Chondrocyte (in vitro differentiated cells): Measurements from ENCODE around the gene SLC36A3. TPM values are rescaled to one million over a fixed set of nuclear protein-coding genes. Genes with fewer than 3 reads are reported as not detected.

Source experiments
- DNase-seq: peaks from one replicate; pipeline ENCODE4 v3.0.0; 2021; ENCODE audit warnings: mixed read lengths, low spot score
- H3K27ac Mint-ChIP-seq: one replicate; pipeline ENCODE4 v1.8.0; 2021; ENCODE audit warnings: mild to moderate bottlenecking, moderate library complexity, mixed read lengths; ENCODE audit not compliant: unreplicated experiment
- H3K27me3 Mint-ChIP-seq: 2 replicates; pipeline ENCODE4 v1.8.0; 2021; ENCODE audit warnings: low read depth, mixed read lengths
- H3K36me3 Mint-ChIP-seq: 2 replicates; pipeline ENCODE4 v1.8.0; 2021; ENCODE audit warnings: low read depth, mixed read lengths
- H3K4me1 Mint-ChIP-seq: 2 replicates; pipeline ENCODE4 v1.8.0; 2021; ENCODE audit warnings: low read depth, mild to moderate bottlenecking, mixed read lengths
- H3K4me3 Mint-ChIP-seq: one replicate; pipeline ENCODE4 v1.8.0; 2021; ENCODE audit warnings: mild to moderate bottlenecking, moderate library complexity, mixed read lengths; ENCODE audit not compliant: unreplicated experiment
- H3K9me3 Mint-ChIP-seq: 2 replicates; pipeline ENCODE4 v1.8.0; 2021; ENCODE audit warnings: low read depth, mixed read lengths
- total RNA-seq: library from RNA; stranded (reverse); gene quantifications from 3 replicates; pipeline ENCODE4 v1.2.1, GENCODE V29; 2021
- TF ChIP-seq, protein P1 (sequence below): fragments of 200-600 bp; sonication (generic); IDR thresholded peaks from 2 replicates; pipeline ENCODE4 v1.5.0; 2021; ENCODE audit warnings: antibody characterized with exemption, mild to moderate bottlenecking, moderate library complexity

The SLC36A3 gene
- total RNA-seq, 1 donor from 2014 or later: not detected

DNA sequence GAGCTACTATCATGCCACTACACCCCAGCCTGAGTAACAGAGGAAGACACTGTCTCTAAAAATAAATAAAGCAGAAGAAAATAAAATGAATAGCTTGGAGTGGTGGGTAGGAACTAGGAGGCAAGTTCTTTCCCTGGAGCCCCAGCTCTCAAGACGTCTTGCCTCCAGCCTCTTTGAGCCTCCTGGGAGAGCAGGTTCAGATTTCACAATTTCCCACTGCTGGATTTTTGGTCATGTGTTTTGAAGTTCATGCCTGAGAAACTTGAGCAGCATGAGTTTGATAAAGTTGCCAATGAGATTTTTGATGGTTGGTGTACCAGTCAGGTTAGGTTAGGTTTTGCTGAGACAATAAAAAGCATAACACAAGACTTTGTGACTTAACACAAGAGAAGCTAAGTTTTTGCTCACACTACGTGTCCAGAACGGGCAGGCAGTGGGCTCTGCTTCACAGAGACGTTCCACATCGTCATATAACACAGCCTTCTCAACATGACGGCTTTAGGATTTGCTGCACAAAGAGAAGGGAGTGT is 75.6 kb downstream of the SLC36A3 start:
- Mint-ChIP-seq H3K4me1 (peaks cover 5% of the 10 kb centered on the region), H3K27ac (no peak overlapping the region), H3K4me3 (no peak overlapping the region), H3K36me3 (no peaks in the 10 kb centered on the region), H3K27me3 (peaks cover 16% of the 10 kb centered on the region), H3K9me3 (no peaks in the 10 kb centered on the region)
- no peak for DNase-seq
- TF ChIP-seq, protein P1, sequence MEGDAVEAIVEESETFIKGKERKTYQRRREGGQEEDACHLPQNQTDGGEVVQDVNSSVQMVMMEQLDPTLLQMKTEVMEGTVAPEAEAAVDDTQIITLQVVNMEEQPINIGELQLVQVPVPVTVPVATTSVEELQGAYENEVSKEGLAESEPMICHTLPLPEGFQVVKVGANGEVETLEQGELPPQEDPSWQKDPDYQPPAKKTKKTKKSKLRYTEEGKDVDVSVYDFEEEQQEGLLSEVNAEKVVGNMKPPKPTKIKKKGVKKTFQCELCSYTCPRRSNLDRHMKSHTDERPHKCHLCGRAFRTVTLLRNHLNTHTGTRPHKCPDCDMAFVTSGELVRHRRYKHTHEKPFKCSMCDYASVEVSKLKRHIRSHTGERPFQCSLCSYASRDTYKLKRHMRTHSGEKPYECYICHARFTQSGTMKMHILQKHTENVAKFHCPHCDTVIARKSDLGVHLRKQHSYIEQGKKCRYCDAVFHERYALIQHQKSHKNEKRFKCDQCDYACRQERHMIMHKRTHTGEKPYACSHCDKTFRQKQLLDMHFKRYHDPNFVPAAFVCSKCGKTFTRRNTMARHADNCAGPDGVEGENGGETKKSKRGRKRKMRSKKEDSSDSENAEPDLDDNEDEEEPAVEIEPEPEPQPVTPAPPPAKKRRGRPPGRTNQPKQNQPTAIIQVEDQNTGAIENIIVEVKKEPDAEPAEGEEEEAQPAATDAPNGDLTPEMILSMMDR: no peak

Other genes with a start within 250 kb of the SLC36A3 start
- 47.2 to 75.6 TPM (median 74.0 TPM) in 3 replicates for gene TNIP1, start 222.7 kb downstream of the SLC36A3 start, total RNA-seq
- 333 to 456 TPM (median 450 TPM) in 3 replicates for gene ANXA6, start 146.0 kb downstream of the SLC36A3 start, total RNA-seq
- gene CCDC69, start 79.7 kb downstream of the SLC36A3 start, total RNA-seq: 1.2 to 1.5 TPM (median 1.3 TPM) in 3 replicates
- 21.4 to 29.1 TPM (median 21.7 TPM) in 3 replicates for gene GM2A, start 50.6 kb downstream of the SLC36A3 start, total RNA-seq
- gene SLC36A2, start 43.8 kb upstream of the SLC36A3 start, total RNA-seq: not detected in 3 replicates
- 49.7 to 67.8 TPM (median 50.0 TPM) in 3 replicates for gene SLC36A1, start 143.8 kb upstream of the SLC36A3 start, total RNA-seq